Occipital lobe (tissue), 2 donors: Measurements from ENCODE around the gene NKPD1. TPM values are rescaled to one million over a fixed set of nuclear protein-coding genes. Genes with fewer than 3 reads are reported as not detected.
"Not testable (repeated sequence)": the region's sequence is repeated elsewhere in the genome, so short reads cannot be mapped to it uniquely, and the experiment has no call there.

Experiments
- DNase-seq: peaks from one replicate; lab custom pipeline; 2025; lab: John Stamatoyannopoulos, UW
- total RNA-seq: library from RNA; depleted of rRNA; stranded (reverse); fragments of >200 nt; gene quantifications from one replicate; pipeline ENCODE4 v1.2.3, GENCODE V29; 2014

Gene NKPD1
- total RNA-seq, 1 donor from 2014 or later, result 0.47 TPM

- no peak for DNase-seq
These were observed 20.7 kb downstream of the NKPD1 start for GRCh38 chr19:45140144-45140503.

GRCh38 chr19:45139286-45140143 lies 21.3 kb downstream of the NKPD1 start:
- DNase-seq, result no peak

GRCh38 chr19:45138303-45138751 lies 22.5 kb downstream of the NKPD1 start:
- no peak for DNase-seq

- peak; percentile 22 for DNase-seq
These were observed 23.5 kb downstream of the NKPD1 start for GRCh38 chr19:45137179-45137761.

GRCh38 chr19:45136507-45137178 lies 24.1 kb downstream of the NKPD1 start:
- no peak for DNase-seq

- no peak for DNase-seq
These were observed 25.5 kb downstream of the NKPD1 start for GRCh38 chr19:45135176-45135885.

GRCh38 chr19:45133661-45134060 lies 27.1 kb downstream of the NKPD1 start:
- DNase-seq, result no peak

GRCh38 chr19:45130888-45131615 lies 29.7 kb downstream of the NKPD1 start:
- DNase-seq, result peak; percentile 72

GRCh38 chr19:45130236-45130635 lies 30.5 kb downstream of the NKPD1 start:
- DNase-seq, result no peak

- no peak for DNase-seq
These were observed 32.0 kb downstream of the NKPD1 start for GRCh38 chr19:45128806-45129205.

- DNase-seq, result no peak
These were observed 32.6 kb downstream of the NKPD1 start for GRCh38 chr19:45128146-45128545.

- DNase-seq, result no peak
These were observed 34.1 kb downstream of the NKPD1 start for GRCh38 chr19:45126654-45127053.

GRCh38 chr19:45125975-45126493 lies 34.7 kb downstream of the NKPD1 start:
- DNase-seq, result no peak

- DNase-seq, result no peak
These were observed 35.4 kb downstream of the NKPD1 start for GRCh38 chr19:45125360-45125759.

GRCh38 chr19:45124021-45124420 lies 36.8 kb downstream of the NKPD1 start:
- no peak for DNase-seq

GRCh38 chr19:45123440-45123850 lies 37.3 kb downstream of the NKPD1 start:
- DNase-seq, result no peak

GRCh38 chr19:45122832-45123231 lies 38.0 kb downstream of the NKPD1 start:
- no peak for DNase-seq

- no peak for DNase-seq
These were observed 38.9 kb downstream of the NKPD1 start for GRCh38 chr19:45121827-45122345.

- DNase-seq, result no peak
These were observed 41.2 kb downstream of the NKPD1 start for GRCh38 chr19:45119582-45119981.

GRCh38 chr19:45118591-45119355 lies 42.0 kb downstream of the NKPD1 start:
- not testable (repeated sequence) for DNase-seq
